HG03469 (cell line): ENCODE results near the gene SLC20A1.

Source experiments
- ATAC-seq: cut with Tn5 transposase; IDR thresholded peaks from one replicate; pipeline ENCODE4 v1.9.1; 2021; ENCODE audit warnings: mild to moderate bottlenecking, moderate library complexity, moderate number of reproducible peaks; ENCODE audit not compliant: unreplicated experiment

The SLC20A1 gene

GRCh38 chr2:112623913-112624777 lies 21.6 kb upstream of the SLC20A1 start:
- ATAC-seq: no peak

GRCh38 chr2:112625474-112626114 lies 20.1 kb upstream of the SLC20A1 start:
- ATAC-seq: no peak

- ATAC-seq: no peak
Observed at GRCh38 chr2:112626604-112627059, 19.1 kb upstream of the SLC20A1 start.

- no peak for ATAC-seq
Observed at GRCh38 chr2:112627060-112628040, 18.4 kb upstream of the SLC20A1 start.

- ATAC-seq: no peak
Observed at GRCh38 chr2:112629224-112629623, 16.5 kb upstream of the SLC20A1 start.

GRCh38 chr2:112629823-112630222 lies 15.9 kb upstream of the SLC20A1 start:
- ATAC-seq: no peak

- no peak for ATAC-seq
Observed at GRCh38 chr2:112630268-112630667, 15.5 kb upstream of the SLC20A1 start.

GRCh38 chr2:112633708-112634107 lies 12.0 kb upstream of the SLC20A1 start:
- ATAC-seq: no peak

- ATAC-seq: no peak
Observed at GRCh38 chr2:112634153-112634873, 11.4 kb upstream of the SLC20A1 start.

- no peak for ATAC-seq
Observed at GRCh38 chr2:112634874-112635157, 10.9 kb upstream of the SLC20A1 start.

- ATAC-seq: peak; percentile 78
Observed at GRCh38 chr2:112636605-112637288, 9.0 kb upstream of the SLC20A1 start.

GRCh38 chr2:112637289-112637660 lies 8.5 kb upstream of the SLC20A1 start:
- no peak for ATAC-seq

- ATAC-seq: no peak
Observed at GRCh38 chr2:112639936-112640335, 5.8 kb upstream of the SLC20A1 start.

- ATAC-seq: no peak
Observed at GRCh38 chr2:112640467-112640799, 5.3 kb upstream of the SLC20A1 start.

GRCh38 chr2:112640800-112641675 lies 4.7 kb upstream of the SLC20A1 start:
- no peak for ATAC-seq

GRCh38 chr2:112641701-112642100 lies 4.0 kb upstream of the SLC20A1 start:
- no peak for ATAC-seq

- ATAC-seq: no peak
Observed at GRCh38 chr2:112642561-112642960, 3.2 kb upstream of the SLC20A1 start.

- ATAC-seq: no peak
Observed at GRCh38 chr2:112642966-112643365, 2.8 kb upstream of the SLC20A1 start.

- ATAC-seq: no peak
Observed at GRCh38 chr2:112643488-112643887, 2.3 kb upstream of the SLC20A1 start.
